Chondrocyte (in vitro differentiated cells): Measurements from ENCODE around the gene IL36B. TPM values are rescaled to one million over a fixed set of nuclear protein-coding genes. Genes with fewer than 3 reads are reported as not detected.
"Not testable (repeated sequence)": the region's sequence is repeated elsewhere in the genome, so short reads cannot be mapped to it uniquely, and the experiment has no call there.

Experiments
- DNase-seq: peaks from one replicate; pipeline ENCODE4 v3.0.0; 2021; ENCODE audit warnings: mixed read lengths, low spot score
- H3K27ac Mint-ChIP-seq: one replicate; pipeline ENCODE4 v1.8.0; 2021; ENCODE audit warnings: mild to moderate bottlenecking, moderate library complexity, mixed read lengths; ENCODE audit not compliant: unreplicated experiment
- H3K27me3 Mint-ChIP-seq: 2 replicates; pipeline ENCODE4 v1.8.0; 2021; ENCODE audit warnings: low read depth, mixed read lengths
- H3K36me3 Mint-ChIP-seq: 2 replicates; pipeline ENCODE4 v1.8.0; 2021; ENCODE audit warnings: low read depth, mixed read lengths
- H3K4me1 Mint-ChIP-seq: 2 replicates; pipeline ENCODE4 v1.8.0; 2021; ENCODE audit warnings: low read depth, mild to moderate bottlenecking, mixed read lengths
- H3K4me3 Mint-ChIP-seq: one replicate; pipeline ENCODE4 v1.8.0; 2021; ENCODE audit warnings: mild to moderate bottlenecking, moderate library complexity, mixed read lengths; ENCODE audit not compliant: unreplicated experiment
- H3K9me3 Mint-ChIP-seq: 2 replicates; pipeline ENCODE4 v1.8.0; 2021; ENCODE audit warnings: low read depth, mixed read lengths
- CTCF ChIP-seq: fragments of 200-600 bp; sonication (generic); IDR thresholded peaks from 2 replicates; pipeline ENCODE4 v1.5.0; 2021; ENCODE audit warnings: antibody characterized with exemption, mild to moderate bottlenecking, moderate library complexity
- long read RNA-seq: library from polyadenylated mRNA; stranded (forward); transcript quantifications from one replicate; pipeline ENCODE4 v2.0.0, GENCODE V29; 2021
- total RNA-seq: library from RNA; stranded (reverse); gene quantifications from 3 replicates; pipeline ENCODE4 v1.2.1, GENCODE V29; 2021

The IL36B gene
- not detected in 3 replicates for total RNA-seq
- long read RNA-seq: 0 reads

GRCh38 chr2:113052396-113052917 lies at the start of gene IL36B:
Gene IL36B (minus strand): TSS chr2:113052867.
- no peak for TF ChIP-seq CTCF

GRCh38 chr2:113102133-113102532 lies 49.5 kb upstream of the IL36B start:
- peaks cover 25% of the 10 kb centered on the region for H3K9me3 Mint-ChIP-seq
- H3K4me3 Mint-ChIP-seq: no peak overlapping the region
- no peak for DNase-seq
- H3K27ac Mint-ChIP-seq: no peak overlapping the region
- TF ChIP-seq CTCF: no peak
- no peaks in the 10 kb centered on the region for H3K36me3 Mint-ChIP-seq
- H3K4me1 Mint-ChIP-seq: no peaks in the 10 kb centered on the region
- H3K27me3 Mint-ChIP-seq: peaks cover 32% of the 10 kb centered on the region

More at GRCh38 chr2:113052396-113052917, at the start of gene IL36B:
- H3K27ac Mint-ChIP-seq: no peak within 1 kb of the TSS
- H3K4me1 Mint-ChIP-seq: no peaks in the 10 kb centered on the region
- H3K9me3 Mint-ChIP-seq: peaks cover 25% of the 10 kb centered on the region
- no peaks in the 10 kb centered on the region for H3K36me3 Mint-ChIP-seq
- no peak within 1 kb of the TSS for H3K4me3 Mint-ChIP-seq
- peaks cover 30% of the 10 kb centered on the region for H3K27me3 Mint-ChIP-seq
- DNase-seq: no peak

- TF ChIP-seq CTCF: no peak
- peaks cover 19% of the 10 kb centered on the region for H3K27me3 Mint-ChIP-seq
- H3K4me3 Mint-ChIP-seq: no peak overlapping the region
- no peak overlapping the region for H3K27ac Mint-ChIP-seq
- no peaks in the 10 kb centered on the region for H3K4me1 Mint-ChIP-seq
- no peak for DNase-seq
- H3K36me3 Mint-ChIP-seq: peaks cover 3% of the 10 kb centered on the region
- peaks cover 26% of the 10 kb centered on the region for H3K9me3 Mint-ChIP-seq
Measured at GRCh38 chr2:113098532-113098931, 45.9 kb upstream of the IL36B start.

GRCh38 chr2:113098041-113098440 lies 45.4 kb upstream of the IL36B start:
- no peak for DNase-seq
- Mint-ChIP-seq H3K27me3 (peaks cover 19% of the 10 kb centered on the region), H3K36me3 (peaks cover 3% of the 10 kb centered on the region), H3K9me3 (peaks cover 22% of the 10 kb centered on the region), H3K4me1 (no peaks in the 10 kb centered on the region), H3K4me3 (no peak overlapping the region), H3K27ac (no peak overlapping the region)
- no peak for TF ChIP-seq CTCF

GRCh38 chr2:113096842-113097618 lies 44.4 kb upstream of the IL36B start:
- not testable (repeated sequence) for H3K36me3 Mint-ChIP-seq, H3K4me1 Mint-ChIP-seq, DNase-seq, H3K27ac Mint-ChIP-seq, H3K4me3 Mint-ChIP-seq
- H3K9me3 Mint-ChIP-seq: peaks cover 17% of the 10 kb centered on the region
- peaks cover 19% of the 10 kb centered on the region for H3K27me3 Mint-ChIP-seq

GRCh38 chr2:113096306-113096705 lies 43.6 kb upstream of the IL36B start:
- peaks cover 18% of the 10 kb centered on the region for H3K27me3 Mint-ChIP-seq
- peaks cover 17% of the 10 kb centered on the region for H3K9me3 Mint-ChIP-seq
- H3K4me3 Mint-ChIP-seq, H3K36me3 Mint-ChIP-seq, H3K27ac Mint-ChIP-seq, H3K4me1 Mint-ChIP-seq, DNase-seq: not testable (repeated sequence)
